Nephron progenitor cell (in vitro differentiated cells): ENCODE results near the gene CIROP.

Source experiments
- DNase-seq: peaks from one replicate; pipeline ENCODE4 v3.0.0; 2021
- H3K27ac Mint-ChIP-seq: 2 replicates; pipeline ENCODE4 v1.8.0; 2021; ENCODE audit warnings: mild to moderate bottlenecking, moderate library complexity, mixed read lengths
- H3K27me3 Mint-ChIP-seq: 2 replicates; pipeline ENCODE4 v1.8.0; 2021; ENCODE audit warnings: mild to moderate bottlenecking, low read depth, mixed read lengths; ENCODE audit not compliant: poor library complexity
- H3K36me3 Mint-ChIP-seq: 2 replicates; pipeline ENCODE4 v1.8.0; 2021; ENCODE audit warnings: low read depth, mixed read lengths
- H3K4me1 Mint-ChIP-seq: 2 replicates; pipeline ENCODE4 v1.8.0; 2021; ENCODE audit warnings: mixed read lengths
- H3K4me3 Mint-ChIP-seq: 2 replicates; pipeline ENCODE4 v1.8.0; 2021; ENCODE audit warnings: mild to moderate bottlenecking, moderate library complexity, mixed read lengths
- H3K9me3 Mint-ChIP-seq: 2 replicates; pipeline ENCODE4 v1.8.0; 2021; ENCODE audit warnings: mild to moderate bottlenecking, moderate library complexity, mixed read lengths
- TF ChIP-seq, protein P1 (sequence below): fragments of 200-600 bp; sonication (generic); IDR thresholded peaks from 2 replicates; pipeline ENCODE4 v1.5.0; 2021; ENCODE audit warnings: antibody characterized with exemption

The CIROP gene

DNA sequence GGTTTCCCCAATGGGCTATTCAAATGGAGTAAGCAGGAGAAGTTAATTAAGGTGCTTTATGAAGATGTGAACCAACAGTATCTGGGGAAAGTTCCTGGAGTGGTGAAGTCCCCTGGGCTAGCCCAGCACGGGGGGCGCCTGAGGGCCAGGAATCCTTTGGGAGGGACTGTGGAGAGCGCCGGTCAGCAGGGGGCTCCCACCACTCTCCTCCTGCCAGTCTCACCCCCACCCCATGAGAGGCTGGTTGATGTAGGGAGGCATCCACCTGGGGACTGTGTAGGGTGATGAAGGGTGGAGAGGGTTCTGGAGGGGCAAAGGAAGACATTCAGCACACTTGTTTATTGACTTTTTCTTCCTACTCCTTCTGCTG is 9.9 kb upstream of the CIROP start:
- Mint-ChIP-seq H3K27me3 (no peaks in the 10 kb centered on the region), H3K36me3 (no peaks in the 10 kb centered on the region), H3K9me3 (no peaks in the 10 kb centered on the region), H3K4me3 (no peak overlapping the region), H3K4me1 (peaks cover 54% of the 10 kb centered on the region), H3K27ac (no peak overlapping the region)
- TF ChIP-seq, protein P1, sequence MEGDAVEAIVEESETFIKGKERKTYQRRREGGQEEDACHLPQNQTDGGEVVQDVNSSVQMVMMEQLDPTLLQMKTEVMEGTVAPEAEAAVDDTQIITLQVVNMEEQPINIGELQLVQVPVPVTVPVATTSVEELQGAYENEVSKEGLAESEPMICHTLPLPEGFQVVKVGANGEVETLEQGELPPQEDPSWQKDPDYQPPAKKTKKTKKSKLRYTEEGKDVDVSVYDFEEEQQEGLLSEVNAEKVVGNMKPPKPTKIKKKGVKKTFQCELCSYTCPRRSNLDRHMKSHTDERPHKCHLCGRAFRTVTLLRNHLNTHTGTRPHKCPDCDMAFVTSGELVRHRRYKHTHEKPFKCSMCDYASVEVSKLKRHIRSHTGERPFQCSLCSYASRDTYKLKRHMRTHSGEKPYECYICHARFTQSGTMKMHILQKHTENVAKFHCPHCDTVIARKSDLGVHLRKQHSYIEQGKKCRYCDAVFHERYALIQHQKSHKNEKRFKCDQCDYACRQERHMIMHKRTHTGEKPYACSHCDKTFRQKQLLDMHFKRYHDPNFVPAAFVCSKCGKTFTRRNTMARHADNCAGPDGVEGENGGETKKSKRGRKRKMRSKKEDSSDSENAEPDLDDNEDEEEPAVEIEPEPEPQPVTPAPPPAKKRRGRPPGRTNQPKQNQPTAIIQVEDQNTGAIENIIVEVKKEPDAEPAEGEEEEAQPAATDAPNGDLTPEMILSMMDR, result no peak
- no peak for DNase-seq

DNA sequence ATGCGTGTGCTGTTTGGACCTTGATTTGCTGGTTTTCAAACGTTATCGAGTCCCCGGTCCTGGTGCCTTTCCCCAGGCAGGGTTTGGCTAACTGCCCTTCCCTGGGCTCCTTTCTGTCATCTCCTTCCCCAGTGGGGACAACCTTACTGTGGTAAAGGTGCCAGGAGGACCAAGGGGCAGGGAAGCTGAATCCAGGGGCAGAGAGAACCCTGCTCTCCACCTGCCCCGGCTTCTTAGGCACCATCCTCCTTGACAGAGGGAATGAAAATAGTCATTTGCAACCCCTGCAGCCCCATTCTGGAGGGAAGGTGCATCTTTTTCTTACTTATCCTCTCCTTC is 9.3 kb upstream of the CIROP start:
- H3K36me3 Mint-ChIP-seq, result no peaks in the 10 kb centered on the region
- TF ChIP-seq, protein P1, result no peak
- H3K9me3 Mint-ChIP-seq, result no peaks in the 10 kb centered on the region

DNA sequence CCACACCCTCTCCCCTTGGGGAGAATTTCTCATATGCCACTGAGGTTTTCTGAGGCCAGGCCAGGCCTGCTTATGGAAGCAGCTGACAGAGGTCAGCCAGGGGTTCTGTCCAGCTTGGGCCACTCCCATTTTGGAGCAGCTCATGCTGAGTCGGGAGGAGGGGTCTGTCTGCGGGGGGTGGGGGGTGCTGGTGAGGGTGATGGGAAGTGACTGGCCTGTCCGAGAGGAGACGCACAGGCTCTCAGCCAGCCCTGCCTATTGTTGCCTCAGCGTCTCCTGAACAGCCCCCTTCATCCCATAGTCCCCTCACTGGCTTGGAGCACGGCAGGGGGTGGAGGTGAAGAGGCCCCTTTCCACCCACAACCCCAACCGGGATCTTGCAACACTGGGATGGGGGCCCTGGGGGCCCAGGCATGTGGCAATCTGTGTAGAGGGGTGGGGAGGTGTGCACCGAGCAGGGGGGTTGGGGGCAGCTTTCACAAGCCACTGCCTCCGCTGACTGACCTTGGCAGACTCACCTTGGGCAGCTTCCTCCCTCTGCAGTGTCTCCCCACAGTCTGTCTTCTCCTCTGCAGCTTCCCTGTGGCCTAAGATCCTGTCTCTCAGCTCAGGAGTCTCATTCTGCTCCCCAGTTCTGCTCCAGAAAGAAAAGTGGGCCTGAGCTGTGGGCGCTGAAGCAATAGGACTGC is 8.8 kb upstream of the CIROP start:
- H3K4me3 Mint-ChIP-seq, result no peak overlapping the region
- no peaks in the 10 kb centered on the region for H3K36me3 Mint-ChIP-seq
- no peak overlapping the region for H3K27ac Mint-ChIP-seq
- H3K9me3 Mint-ChIP-seq, result no peaks in the 10 kb centered on the region
- peaks cover 43% of the 10 kb centered on the region for H3K4me1 Mint-ChIP-seq
- TF ChIP-seq, protein P1, result no peak
- peaks cover 3% of the 10 kb centered on the region for H3K27me3 Mint-ChIP-seq
- peak; percentile 29 for DNase-seq

More for the DNA sequence above, 9.3 kb upstream of the CIROP start:
- Mint-ChIP-seq H3K4me3 (no peak overlapping the region), H3K27me3 (peaks cover under 1% of the 10 kb centered on the region), H3K27ac (no peak overlapping the region), H3K4me1 (peaks cover 48% of the 10 kb centered on the region)
- no peak for DNase-seq

DNA sequence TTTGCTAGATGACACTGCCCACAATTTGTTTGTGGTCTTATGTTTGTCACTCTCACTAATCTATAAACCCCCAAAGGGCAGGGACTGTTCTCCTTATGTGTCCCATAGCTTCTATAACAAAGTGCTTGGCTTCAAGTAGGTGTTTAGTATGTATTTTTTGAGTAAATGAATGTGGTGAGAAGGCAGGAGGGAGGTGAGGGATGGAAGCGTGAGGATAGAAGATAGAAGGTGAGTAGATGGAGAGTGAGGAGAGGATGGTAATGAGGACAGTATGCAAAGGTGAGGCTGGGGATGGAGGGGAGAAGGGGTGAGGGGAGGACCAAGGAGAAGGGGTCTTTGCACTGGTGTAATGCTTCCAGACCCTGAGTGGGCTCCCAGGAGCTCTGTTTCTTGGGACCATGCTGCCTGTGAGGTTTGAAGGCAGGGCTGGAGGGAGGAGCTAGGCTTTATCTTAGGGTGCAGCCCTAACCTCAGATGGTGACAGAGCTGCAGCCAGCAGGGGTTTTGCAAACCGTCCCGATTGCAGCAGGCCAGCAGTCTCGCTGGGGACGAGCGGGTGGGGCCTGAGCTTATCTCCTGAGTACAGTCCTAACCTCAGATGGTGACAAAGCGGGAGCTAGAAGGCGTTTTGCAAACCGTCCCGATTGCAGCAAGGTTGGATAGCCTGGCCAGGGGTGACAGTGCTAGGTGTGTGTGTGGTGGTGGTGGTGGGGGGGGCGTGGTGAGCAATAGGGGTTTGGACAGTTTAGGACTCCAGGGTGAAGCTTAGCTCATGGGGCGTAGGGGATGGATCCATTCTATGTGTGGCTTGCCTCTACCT is 7.8 kb upstream of the CIROP start:
- Mint-ChIP-seq H3K36me3 (no peaks in the 10 kb centered on the region), H3K27ac (no peak overlapping the region), H3K9me3 (no peaks in the 10 kb centered on the region), H3K4me3 (no peak overlapping the region), H3K4me1 (peaks cover 37% of the 10 kb centered on the region), H3K27me3 (peaks cover 3% of the 10 kb centered on the region)
- DNase-seq, result no peak
- TF ChIP-seq, protein P1, result no peak

DNA sequence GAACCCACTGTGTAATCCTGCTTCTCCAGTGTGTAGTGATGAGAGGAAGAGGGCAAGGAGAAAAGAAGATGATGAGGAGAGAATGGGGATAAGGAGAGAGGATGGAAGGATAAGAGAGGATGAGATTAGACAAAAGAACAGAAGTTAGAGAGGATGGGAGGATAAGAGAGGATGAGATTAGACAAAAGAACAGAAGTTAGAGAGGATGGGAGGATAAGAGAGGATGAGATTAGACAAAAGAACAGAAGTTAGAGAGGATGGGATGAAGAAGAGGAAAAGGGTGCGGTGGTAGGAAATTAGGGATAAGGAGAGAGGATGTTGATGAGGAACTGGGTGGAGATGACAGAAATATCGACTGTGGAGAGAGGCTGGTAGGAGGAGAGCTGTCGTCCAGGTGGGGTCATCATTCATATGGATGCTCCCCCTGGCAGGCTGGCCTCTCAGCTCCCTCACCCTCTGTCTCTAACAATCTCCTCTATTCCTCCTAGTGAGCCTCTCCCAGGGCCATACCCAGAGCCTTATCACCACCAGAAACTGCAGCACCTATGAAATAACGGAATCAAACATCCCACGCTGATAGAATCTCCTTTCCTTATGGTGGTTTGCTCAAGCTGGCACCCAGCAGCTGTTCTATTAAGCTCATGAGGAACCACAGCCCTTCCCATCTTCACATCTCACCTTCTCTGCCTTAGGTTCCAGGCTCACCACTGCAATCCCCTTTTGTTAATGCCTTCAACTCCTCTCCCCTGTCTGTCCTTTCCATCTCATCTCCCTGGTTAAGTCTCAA is 6.0 kb upstream of the CIROP start:
- TF ChIP-seq, protein P1, result no peak
- H3K9me3 Mint-ChIP-seq, result no peaks in the 10 kb centered on the region
- DNase-seq, result no peak
- no peaks in the 10 kb centered on the region for H3K36me3 Mint-ChIP-seq
- H3K4me3 Mint-ChIP-seq, result no peak overlapping the region
- no peak overlapping the region for H3K27ac Mint-ChIP-seq
- H3K27me3 Mint-ChIP-seq, result peaks cover 3% of the 10 kb centered on the region
- H3K4me1 Mint-ChIP-seq, result peaks cover 34% of the 10 kb centered on the region
